Activated CD4-positive, alpha-beta T cell treated with anti-CD3 and anti-CD28 coated beads for 24 hours (primary cell): ENCODE data around the gene MAGEB10.
"Not testable (repeated sequence)": the region's sequence is repeated elsewhere in the genome, so short reads cannot be mapped to it uniquely, and the experiment has no call there.

Experiments
- DNase-seq, 2 donors: peaks; one replicate each; pipeline ENCODE4 v3.0.0-alpha.2; 2020; ENCODE audit warnings: low read depth in 2 of 2

MAGEB10 gene, protein sequence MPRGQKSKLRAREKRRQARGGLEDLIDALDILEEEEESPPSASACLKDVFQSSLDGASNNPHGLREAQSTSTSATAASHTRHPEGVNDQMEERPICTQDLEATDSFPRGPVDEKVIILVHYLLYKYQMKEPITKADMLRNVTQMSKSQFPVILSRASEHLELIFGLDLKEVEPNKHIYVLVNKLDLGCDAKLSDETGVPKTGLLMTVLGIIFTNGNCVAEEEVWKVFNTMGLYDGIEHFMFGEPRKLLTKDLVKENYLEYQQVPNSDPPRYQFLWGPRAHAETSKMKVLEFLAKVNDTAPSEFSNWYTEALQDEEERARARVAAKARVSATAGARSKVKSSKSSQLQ

DNA sequence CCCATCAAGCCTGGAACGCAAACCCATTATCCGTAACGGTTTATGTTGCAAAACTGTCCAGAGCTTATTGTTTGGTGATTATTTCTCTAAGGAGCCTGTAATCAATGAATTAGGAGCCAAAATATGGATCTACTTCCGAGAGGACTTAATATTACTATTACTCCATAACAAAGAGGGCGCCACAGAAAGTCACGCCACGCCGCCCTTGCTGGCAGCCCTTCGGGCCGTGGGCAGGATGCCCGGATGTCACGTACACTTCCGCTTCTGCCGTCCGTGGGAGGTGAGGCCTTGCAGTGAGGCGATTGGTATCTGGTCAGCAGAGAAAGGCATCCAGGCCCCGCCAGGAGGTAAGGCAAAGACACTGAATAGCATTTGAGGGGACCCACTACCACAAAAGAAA is at the start of gene MAGEB10:
TSS of gene MAGEB10 (plus strand) at position 301 of the 400 bp plus-strand sequence. CDS start 13,317 bp downstream, outside the sequence.
- DNase-seq = no peak

DNA sequence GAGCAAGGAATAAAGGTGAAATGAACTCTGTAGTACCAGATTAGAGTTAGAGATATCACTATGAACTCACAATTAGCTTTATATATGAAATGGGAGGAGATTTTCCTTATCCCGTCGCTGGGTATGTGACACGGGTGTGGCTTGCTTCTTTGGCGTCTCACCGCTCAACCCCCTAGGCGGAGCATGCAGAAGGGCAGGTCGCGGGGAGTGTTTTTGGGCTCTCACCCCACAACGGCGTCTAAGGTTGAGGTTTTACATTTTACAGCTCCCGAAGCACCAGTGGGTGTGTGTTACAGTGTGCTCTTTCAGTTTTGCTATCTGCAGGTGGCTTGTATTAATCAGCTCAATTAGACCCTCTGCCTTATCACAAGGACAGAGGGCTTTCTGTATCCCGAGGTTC is 42.1 kb upstream of the MAGEB10 start:
- no peak for DNase-seq

DNA sequence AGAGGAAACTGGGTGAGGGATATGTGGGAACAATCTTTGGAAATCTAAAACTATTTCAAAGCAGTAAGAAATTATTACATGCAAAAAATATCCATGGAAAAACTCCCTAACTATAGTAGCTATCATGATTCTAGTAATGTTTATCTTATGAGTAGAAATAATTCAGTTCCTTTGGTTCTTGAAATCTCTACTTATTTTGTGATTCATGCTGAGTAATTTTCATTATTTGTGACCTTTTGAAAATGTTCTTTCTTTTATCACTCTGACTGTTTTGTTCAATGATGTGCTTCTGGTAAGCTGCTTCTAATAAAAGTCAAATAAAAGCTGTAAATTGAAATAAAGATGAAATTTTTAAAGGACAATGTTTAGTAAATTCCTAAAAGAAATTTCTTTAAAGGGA is 40.4 kb upstream of the MAGEB10 start:
- DNase-seq = no peak

DNA sequence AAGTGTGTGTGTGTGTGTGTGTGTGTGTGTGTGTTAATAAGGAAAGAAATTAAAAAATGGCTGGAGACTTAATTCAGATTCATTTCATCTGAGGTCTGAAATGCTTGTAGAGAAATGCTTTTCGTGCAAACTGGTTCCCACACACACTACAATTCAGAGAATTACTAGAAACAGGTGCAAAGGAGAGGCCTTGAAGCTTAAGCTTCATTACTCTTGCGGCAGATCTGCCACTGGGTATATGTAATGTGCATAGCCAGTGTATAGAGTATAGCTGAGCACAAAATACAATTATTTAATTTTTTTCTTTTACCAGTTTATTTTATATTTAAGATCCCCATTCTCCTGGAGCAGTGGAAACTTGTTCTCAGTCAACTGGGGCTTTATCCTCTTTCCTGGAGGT is 31.8 kb upstream of the MAGEB10 start:
- no peak for DNase-seq

DNA sequence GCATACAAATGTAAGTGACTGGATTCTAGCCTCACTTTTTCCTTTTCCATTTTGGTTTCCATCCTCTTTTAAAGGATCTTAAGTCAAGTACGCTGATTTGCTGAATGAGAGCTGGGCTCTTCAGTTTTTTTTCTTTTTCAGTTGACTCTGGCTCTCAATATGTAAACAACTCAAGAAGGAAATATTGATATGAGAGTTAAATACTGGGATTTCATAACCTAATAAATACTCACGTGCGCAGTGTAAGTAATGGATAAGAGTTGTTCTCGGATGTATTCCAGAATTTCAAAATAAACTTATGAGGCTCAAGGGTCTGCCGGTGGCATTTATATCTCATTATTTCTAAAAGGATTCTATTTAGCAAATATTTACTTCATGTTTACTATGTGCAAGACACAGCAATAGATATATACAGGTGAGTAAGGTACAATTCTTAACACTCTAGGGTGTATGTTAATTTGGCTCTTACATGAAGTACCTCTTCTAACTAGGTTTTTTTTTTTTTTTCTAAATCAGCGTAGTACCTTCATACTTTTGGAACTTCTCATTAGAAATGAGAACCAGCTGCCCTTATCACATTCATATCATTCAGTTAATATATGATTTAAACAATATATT is 11.0 kb upstream of the MAGEB10 start:
- no peak for DNase-seq

DNA sequence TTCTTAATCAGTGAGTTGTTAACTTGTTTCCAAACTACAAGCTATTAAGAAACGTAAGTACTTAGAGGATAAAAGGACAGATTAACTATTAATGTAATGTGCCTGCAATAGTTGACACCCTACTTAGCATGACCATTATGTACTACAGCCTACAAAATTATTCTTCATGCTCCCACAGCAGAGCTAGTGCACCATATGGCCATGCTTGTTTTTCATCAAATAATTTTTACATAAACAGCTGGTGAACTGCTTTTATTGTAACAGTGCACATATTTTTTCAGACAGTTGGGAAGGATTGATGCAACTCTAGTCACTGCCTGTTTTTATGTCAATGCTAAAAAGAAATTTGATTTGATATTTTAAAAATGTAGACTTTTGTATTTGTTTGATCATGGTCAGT is 10.2 kb upstream of the MAGEB10 start:
- no peak for DNase-seq

DNA sequence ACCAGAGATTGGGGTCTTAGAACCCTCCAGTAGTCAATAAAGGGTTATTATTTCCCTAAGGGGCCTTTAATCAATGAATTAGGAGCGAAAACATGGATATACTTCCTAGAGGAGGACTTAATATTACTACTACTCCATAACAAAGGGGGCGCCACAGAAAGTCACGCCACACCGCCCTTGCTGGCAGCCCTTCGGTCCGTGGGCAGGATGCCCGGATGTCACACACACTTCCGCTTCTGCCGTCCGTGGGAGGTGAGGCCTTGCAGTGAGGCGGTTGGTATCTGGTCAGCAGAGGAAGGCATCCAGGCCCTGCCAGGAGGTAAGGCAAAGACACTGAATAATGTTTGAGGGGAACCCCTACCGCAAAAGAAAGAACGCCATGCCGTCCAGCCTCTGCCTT is 436 bp downstream of the MAGEB10 start:
- DNase-seq = no peak

DNA sequence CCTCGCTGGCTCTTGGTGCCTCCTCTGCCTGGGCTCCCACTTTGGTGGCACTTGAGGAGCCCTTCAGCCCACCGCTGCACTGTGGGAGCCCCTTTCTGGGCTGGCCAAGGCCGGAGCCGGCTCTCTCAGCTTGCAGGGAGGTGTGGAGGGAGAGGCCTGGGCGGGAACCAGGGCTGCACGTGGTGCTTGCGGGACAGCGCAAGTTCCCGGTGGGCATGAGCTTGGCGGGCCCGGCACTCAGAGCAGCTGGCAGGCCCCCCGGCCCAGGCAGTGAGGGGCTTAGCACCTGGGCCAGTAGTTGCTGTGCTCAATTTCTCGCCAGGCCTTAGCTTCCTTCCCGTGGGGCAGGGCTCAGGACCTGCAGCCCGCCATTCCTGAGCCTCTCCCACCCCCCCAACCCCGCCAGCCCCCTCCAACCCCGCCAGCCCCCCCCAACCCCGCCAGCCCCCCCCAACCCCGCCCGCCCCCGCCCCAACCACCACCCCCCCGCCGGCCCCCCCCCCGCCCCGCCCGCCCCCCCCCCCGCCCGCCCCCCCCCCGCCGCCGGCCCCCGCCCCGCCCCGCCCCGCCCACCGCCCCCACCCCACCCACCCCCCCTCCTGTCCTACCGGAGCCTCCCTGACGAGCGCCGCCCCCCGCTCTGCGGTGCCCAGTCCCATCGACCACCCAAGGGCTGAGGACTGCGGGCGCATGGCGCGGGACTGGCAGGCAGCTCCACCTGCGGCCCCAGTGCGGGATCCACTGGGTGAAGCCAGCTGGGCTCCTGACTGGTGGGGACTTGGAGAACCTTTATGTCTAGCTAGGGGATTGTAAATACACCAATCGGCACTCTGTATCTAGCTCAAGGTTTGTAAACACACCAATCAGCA is 1.4 kb downstream of the MAGEB10 start:
- DNase-seq = not testable (repeated sequence)

DNA sequence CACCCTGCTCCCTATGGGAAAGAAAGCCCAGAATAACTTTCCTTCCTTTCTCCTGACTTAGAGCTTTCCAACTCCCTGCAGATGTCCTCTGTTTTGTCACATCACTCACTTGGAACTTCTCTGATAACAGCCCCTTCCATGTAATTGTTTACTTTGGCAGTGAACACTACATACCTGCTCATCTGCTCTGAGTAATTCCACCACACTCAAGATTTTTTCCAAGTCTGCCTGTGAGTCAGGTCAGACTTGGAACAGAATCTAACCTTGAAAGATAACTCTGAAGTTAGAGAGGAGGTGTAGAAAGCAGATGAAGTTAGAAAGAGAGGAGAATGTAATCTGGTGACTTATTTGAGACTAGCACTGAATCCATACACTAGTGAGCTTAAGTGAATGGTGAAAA is 7.4 kb downstream of the MAGEB10 start:
- no peak for DNase-seq

DNA sequence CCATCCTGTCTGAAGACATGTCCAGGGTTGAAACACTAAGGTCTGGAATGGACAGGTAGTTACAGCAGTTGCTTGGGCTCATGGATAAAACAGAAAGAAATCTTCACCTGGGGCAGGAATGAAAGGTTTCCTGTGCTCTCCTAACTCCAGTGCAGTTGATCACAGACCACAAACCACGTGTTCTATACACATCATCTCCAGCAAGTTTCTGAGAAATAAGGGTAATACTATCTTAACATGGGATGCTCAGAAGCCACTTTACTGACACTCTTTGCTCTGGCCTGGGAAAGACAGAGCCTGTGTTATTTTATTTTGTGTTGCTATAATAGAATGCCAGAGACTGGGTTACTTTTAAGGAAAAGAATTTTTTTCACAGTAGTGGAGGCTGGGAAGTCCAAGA is 16.0 kb downstream of the MAGEB10 start:
- DNase-seq = no peak

DNA sequence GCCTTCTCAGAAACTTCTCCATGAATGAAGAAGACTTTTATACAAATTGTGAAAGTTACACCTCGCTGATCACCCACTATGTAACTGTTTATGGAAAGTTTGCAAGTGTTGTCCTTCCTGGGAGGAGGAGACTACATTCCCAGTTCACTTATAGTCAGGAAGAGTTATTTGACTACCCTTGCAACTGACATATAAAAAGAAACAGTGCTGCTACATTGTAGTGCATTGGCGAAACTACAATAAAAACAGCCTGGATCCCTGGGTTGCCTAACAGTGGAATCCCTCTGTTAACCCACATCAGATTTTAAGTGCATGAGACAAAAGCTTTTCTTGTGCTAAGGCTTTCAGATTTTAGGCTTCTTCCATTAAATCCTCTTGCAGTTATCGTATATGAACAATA is 30.4 kb downstream of the MAGEB10 start:
- no peak for DNase-seq

DNA sequence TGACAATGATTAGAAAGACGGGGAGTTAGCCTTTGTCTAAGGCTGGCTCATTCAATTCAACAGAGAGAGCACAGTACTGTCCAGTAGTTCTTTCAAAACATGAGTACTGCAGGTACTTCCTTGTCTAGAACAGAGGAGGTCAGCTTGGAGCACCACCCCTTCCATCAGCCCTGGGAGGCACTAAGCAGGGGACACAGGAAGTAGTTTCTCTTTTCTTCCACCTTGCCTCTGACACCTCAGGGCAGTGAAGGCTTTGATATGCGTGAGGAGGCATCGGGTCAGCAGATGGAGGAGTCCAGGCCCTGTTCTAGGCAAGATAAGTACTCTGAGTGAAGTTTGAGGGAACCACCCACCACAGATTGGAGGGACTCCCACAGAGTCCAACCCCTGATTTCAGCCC is 33.1 kb downstream of the MAGEB10 start:
- DNase-seq = no peak

DNA sequence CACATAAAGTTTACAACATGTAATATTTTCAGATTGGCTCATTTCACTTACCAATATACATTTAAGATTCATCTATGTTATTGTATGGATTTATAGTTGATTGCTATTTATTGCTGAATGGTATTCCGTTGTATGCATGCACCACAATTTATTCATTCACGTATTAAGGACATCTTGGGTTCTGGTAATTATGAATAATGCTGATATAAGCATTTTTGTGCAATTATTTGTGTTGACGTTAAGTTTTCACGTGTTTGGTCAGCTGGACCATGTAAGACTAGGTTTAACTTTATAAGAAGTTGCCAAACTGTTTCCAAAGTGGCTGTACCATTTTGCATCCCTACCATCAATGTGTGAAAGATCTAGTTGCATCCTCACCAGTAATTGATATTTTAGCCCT is 35.1 kb downstream of the MAGEB10 start:
- DNase-seq = no peak

DNA sequence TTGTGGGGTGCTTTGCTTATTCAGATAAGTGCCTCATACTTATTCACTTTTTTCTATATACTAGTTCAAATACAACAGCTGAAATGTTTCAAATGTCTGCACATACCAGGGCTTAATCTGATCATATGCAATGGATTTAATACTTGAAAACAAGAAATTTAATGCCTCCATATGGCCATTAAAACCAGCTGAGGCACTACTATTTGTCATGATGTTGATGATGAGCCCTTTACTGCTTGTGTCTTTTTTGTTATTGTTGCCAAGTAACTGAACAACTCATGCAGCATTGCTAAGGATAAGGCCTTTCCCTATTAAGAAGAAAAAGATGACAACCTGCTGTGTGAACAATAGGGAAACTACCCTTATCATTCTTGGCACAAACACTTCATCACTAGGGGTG is 52.5 kb downstream of the MAGEB10 start:
- no peak for DNase-seq

DNA sequence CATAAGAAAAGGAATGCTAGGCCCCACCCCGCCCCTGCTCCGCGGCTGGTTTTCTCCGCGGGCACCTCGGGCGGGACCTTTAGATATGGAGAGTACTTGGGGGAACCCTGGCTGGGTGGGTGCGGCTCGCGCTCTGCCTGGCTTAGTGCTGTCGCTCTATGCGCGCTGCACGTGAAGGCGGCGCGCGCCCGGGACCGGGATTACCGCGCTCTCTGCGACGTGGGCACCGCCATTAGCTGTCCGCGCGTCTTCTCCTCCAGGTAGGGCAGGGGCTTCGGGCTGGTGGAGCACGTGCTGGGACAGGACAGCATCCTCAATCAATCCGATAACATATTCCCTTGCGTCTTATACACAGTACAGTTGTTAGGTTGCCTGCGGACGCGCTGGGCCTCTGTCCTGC is 56.0 kb downstream of the MAGEB10 start:
- no peak for DNase-seq
